GM12878 (cell line): ENCODE data around the gene XNDC1N. TPM values are rescaled to one million over a fixed set of nuclear protein-coding genes. Genes with fewer than 3 reads are reported as not detected.
"Not testable (repeated sequence)": the region's sequence is repeated elsewhere in the genome, so short reads cannot be mapped to it uniquely, and the experiment has no call there.

Source experiments
- ATAC-seq: fragments of 200-7000 bp; cut with Tn5 transposase; 3 replicates; pipeline ENCODE4 v1.9.1; 2020; ENCODE audit warnings: mild to moderate bottlenecking, moderate library complexity
- BruUV-seq: library from RNA; stranded (reverse); fragments of 400-500 nt; replicated peaks from 2 replicates; lab custom pipeline; 2021; lab: Mats Ljungman, UMichigan
- CTCF ChIA-PET: fragments of 300-600 bp; sonication (Branson Sonifier 250); formaldehyde crosslinking; extraction: SDS; loops from one replicate; lab custom pipeline; 2021; ENCODE audit warnings: inconsistent platforms; lab: Yijun Ruan, JAX
- POLR2A ChIA-PET: fragments of 350-600 bp; formaldehyde crosslinking; extraction: SDS; loops from one replicate; lab custom pipeline; 2021; ENCODE audit warnings: inconsistent platforms; lab: Charles Lee
- RAD21 ChIA-PET: fragments of 300-600 bp; sonication (Branson Sonifier 250); formaldehyde crosslinking; loops from one replicate; lab custom pipeline; 2023; ENCODE audit warnings: antibody characterized with exemption; ENCODE audit not compliant: unreplicated experiment; lab: Charles Lee
- SMC1A ChIA-PET: fragments of 300-600 bp; sonication (Branson Sonifier 250); formaldehyde crosslinking; loops from one replicate; lab custom pipeline; 2023; ENCODE audit not compliant: unreplicated experiment, uncharacterized antibody; lab: Charles Lee
- DNase-seq: peaks from one replicate; pipeline ENCODE4 v3.0.0-alpha.2; 2011; ENCODE audit warnings: low read depth, low spot score
- FAIRE-seq: peaks from 3 replicates; lab custom pipeline; 2011; peaks lifted over from hg19 to GRCh38; lab: Jason Lieb, UNC
- H2AFZ ChIP-seq: 2 replicates; pipeline ENCODE4 v1.6.0; 2011; ENCODE audit warnings: low read depth, low read length, control low read depth; ENCODE audit not compliant: control insufficient read depth
- H3K27ac ChIP-seq: 2 replicates; pipeline ENCODE4 v1.5.1; 2011; ENCODE audit warnings: control low read depth; ENCODE audit not compliant: control insufficient read depth, insufficient read depth
- H3K27me3 ChIP-seq, 2 experiments: replicated peaks in 1 of 2; 2 replicates each; pipeline versions ENCODE4 v1.6.0 to v1.6.1; 2011; ENCODE audit warnings: low read length in 1 of 2; ENCODE audit not compliant: control insufficient read depth in 2 of 2, insufficient read depth in 2 of 2
- H3K36me3 ChIP-seq, 2 experiments: 2 replicates each; pipeline ENCODE4 v1.5.1; 2011; ENCODE audit warnings: low read length in 1 of 2; ENCODE audit not compliant: control insufficient read depth in 2 of 2, insufficient read depth in 2 of 2
- H3K4me1 ChIP-seq: 2 replicates; pipeline ENCODE4 v1.6.1; 2011; ENCODE audit warnings: mild to moderate bottlenecking, low read length, moderate library complexity, mixed read lengths; ENCODE audit not compliant: control insufficient read depth, insufficient read depth
- H3K4me2 ChIP-seq: 2 replicates; pipeline ENCODE4 v1.6.0; 2011; ENCODE audit warnings: control low read depth; ENCODE audit not compliant: control insufficient read depth, insufficient read depth
- H3K4me3 ChIP-seq: fragments of 200-600 bp; sonication (generic); 2 replicates; pipeline ENCODE4 v1.5.1; 2016
- H3K79me2 ChIP-seq: 2 replicates; pipeline ENCODE4 v1.6.0; 2011; ENCODE audit warnings: low read length; ENCODE audit not compliant: control insufficient read depth, insufficient read depth
- H3K9ac ChIP-seq: 2 replicates; pipeline ENCODE4 v1.8.0; 2011; ENCODE audit warnings: low read length, control low read depth, mixed read lengths; ENCODE audit not compliant: control insufficient read depth, insufficient read depth
- H3K9me3 ChIP-seq: replicated peaks from 3 replicates; pipeline ENCODE4 v1.5.1; 2011; ENCODE audit warnings: mild to moderate bottlenecking, low read length; ENCODE audit not compliant: control insufficient read depth, insufficient read depth
- H4K20me1 ChIP-seq: 2 replicates; pipeline ENCODE4 v1.6.0; 2011; ENCODE audit not compliant: control insufficient read depth, insufficient read depth
- RAD21 ChIP-seq: IDR thresholded peaks from 2 replicates; pipeline ENCODE4 v1.6.1; 2011; ENCODE audit warnings: mild to moderate bottlenecking, low read depth, low read length, moderate library complexity; ENCODE audit not compliant: insufficient read depth
- RELA ChIP-seq: fragments of 450-650 bp; IDR thresholded peaks from 2 replicates; pipeline ENCODE4 v1.8.0; 2014; ENCODE audit warnings: borderline replicate concordance; ENCODE audit not compliant: partially characterized antibody
- SMC3 ChIP-seq: IDR thresholded peaks from 2 replicates; pipeline ENCODE4 v1.6.1; 2011; ENCODE audit warnings: low read length, improper control_type of control experiment, borderline replicate concordance
- YY1 ChIP-seq: IDR thresholded peaks from 2 replicates; pipeline ENCODE4 v1.6.1; 2011; ENCODE audit warnings: low read depth, mild to moderate bottlenecking, low read length
- WGBS: methylation state at CpG from one replicate; pipeline ENCODE4 v1.1.6; 2016; ENCODE audit warnings: low lambda C conversion rate; ENCODE audit not compliant: insufficient replicate concordance, insufficient coverage; ENCODE audit errors: missing lambda C conversion rate; 5-methylcytosine and 5-hydroxymethylcytosine counted together
- in situ Hi-C: fragments of 300-500 bp; cut with MboI; formaldehyde crosslinking; loops from 9 replicates; pipeline ENCODE4 v1.14.3; 2018; ENCODE audit warnings: mixed read lengths
- intact Hi-C: fragments of 100-400 bp; cut with micrococcal nuclease; formaldehyde crosslinking; loops from one replicate; pipeline ENCODE4 v1.14.2; 2022; ENCODE audit not compliant: unreplicated experiment
- polyA plus RNA-seq, 11 experiments: library from polyadenylated mRNA; depleted of rRNA in 4 of 11; unstranded in 6 of 11; stranded (reverse) in 5 of 11; fragments of >200 nt; fragmentation: Nextera tagmentation in 4 of 11; fragmentation: Illumina TruSeq in 1 of 11; extraction: Ambion mirVana in 4 of 11; extraction: Trizol in 1 of 11; gene quantifications; 1 replicate in 1 of 11; 2 replicates in 10 of 11; pipeline versions ENCODE4 v1.2.1 to v1.2.3, GENCODE V29; 2011 to 2016; ENCODE audit warnings: inconsistent platforms in 2 of 11, missing spikeins in 2 of 11, low read depth in 1 of 11
- total RNA-seq, 4 experiments: library from RNA; depleted of rRNA in 3 of 4; stranded (reverse); fragments of >200 nt in 3 of 4; fragmentation: Illumina TruSeq in 1 of 4; extraction: Trizol in 1 of 4; gene quantifications; 2 replicates each; pipeline versions ENCODE4 v1.2.1 to v1.2.3, GENCODE V29; 2013 to 2021
- TF ChIP-seq, protein P1 (sequence below), 3 experiments: IDR thresholded peaks in 2 of 3; conservative IDR thresholded peaks in 1 of 3; 2 replicates each; pipeline ENCODE4 v1.5.1; 2011; ENCODE audit warnings: low read depth in 3 of 3, low read length in 3 of 3, mild to moderate bottlenecking in 3 of 3, control low read depth in 2 of 3, moderate library complexity in 2 of 3, inconsistent platforms in 1 of 3, mixed read lengths in 1 of 3; ENCODE audit not compliant: control insufficient read depth in 2 of 3, insufficient read depth in 1 of 3; ENCODE audit errors: extremely low read depth in 1 of 3

Gene XNDC1N
- total and polyA plus RNA-seq, 10 of the 15 experiments (the other 5 are each of a cell fraction or from before 2014, with no cell fraction given): 5.7 to 13.7 (median 9.8) TPM

DNA sequence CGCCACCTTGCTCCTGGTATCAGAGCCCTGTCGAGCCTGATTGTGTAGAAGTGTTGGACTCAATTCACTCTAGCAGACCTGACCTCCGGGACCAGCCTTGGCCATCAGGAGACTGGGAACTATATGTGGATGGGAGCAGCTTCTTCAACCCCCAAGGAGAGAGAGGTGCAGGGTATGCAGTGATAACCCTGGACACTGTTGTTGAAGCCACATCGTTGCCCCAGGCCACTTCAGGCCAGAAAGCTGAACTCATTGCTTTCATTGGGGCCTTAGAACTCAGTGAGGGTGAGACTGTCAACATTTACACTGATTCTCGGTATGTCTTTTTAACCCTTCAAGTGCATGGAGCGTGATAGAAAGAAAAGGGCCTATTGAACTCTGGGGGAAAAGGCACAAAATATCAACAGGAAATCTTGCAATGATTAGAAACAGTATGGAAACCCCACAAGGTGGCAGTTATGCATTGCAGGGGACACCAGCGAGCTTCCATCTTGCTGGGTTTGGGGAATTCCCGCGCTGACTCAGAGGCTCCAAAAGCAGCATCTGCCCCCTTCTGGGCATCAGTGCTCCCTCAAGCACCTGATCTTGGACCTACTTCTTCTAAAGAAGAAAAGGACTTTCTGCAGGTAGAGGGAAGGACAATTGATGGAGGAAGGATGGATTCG lies 16.9 kb downstream of the XNDC1N start:
- H3K27me3 ChIP-seq, H3K4me2 ChIP-seq, H3K4me3 ChIP-seq, intact Hi-C loops, SMC1A ChIA-PET, H3K27ac ChIP-seq, ATAC-seq, POLR2A ChIA-PET, H3K79me2 ChIP-seq, H4K20me1 ChIP-seq, DNase-seq, H3K4me1 ChIP-seq, H3K9me3 ChIP-seq, H2AFZ ChIP-seq, BruUV-seq, H3K9ac ChIP-seq, in situ Hi-C loops, FAIRE-seq: not testable (repeated sequence)
- CTCF ChIA-PET: interaction anchor here (0.9 to 1.8 kb wide), 6 partner anchors 16 to 111 kb away, joined by 3 to 7 read pairs (median 4); no protein-coding TSS in a partner anchor
- peaks cover 0 to 10% of the 10 kb centered on the region in 2 experiments; a peak in 1 of 4 replicates for H3K36me3 ChIP-seq
- WGBS: 58% methylated on average over 10 of the region's 10 CpGs
- TF ChIP-seq YY1 (peak; percentile 73; the same call in 1 of the 2 replicates), RELA (peak; percentile 56), RAD21 (peak; percentile 39), SMC3 (peak; percentile 14; the same call in 1 of the 2 replicates)
- TF ChIP-seq, protein P1, sequence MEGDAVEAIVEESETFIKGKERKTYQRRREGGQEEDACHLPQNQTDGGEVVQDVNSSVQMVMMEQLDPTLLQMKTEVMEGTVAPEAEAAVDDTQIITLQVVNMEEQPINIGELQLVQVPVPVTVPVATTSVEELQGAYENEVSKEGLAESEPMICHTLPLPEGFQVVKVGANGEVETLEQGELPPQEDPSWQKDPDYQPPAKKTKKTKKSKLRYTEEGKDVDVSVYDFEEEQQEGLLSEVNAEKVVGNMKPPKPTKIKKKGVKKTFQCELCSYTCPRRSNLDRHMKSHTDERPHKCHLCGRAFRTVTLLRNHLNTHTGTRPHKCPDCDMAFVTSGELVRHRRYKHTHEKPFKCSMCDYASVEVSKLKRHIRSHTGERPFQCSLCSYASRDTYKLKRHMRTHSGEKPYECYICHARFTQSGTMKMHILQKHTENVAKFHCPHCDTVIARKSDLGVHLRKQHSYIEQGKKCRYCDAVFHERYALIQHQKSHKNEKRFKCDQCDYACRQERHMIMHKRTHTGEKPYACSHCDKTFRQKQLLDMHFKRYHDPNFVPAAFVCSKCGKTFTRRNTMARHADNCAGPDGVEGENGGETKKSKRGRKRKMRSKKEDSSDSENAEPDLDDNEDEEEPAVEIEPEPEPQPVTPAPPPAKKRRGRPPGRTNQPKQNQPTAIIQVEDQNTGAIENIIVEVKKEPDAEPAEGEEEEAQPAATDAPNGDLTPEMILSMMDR (IDR thresholded peaks at IDR 0.05 in 2 of 3, conservative IDR thresholded peaks at IDR 0.05 in 1 of 3; ENCODE audit: control insufficient read depth in 2 of 3, extremely low read depth in 1 of 3, insufficient read depth in 1 of 3, low read depth in 3 of 3, low read length in 3 of 3): peak; percentile 12 to 36 (median 20); a peak in 4 of 6 replicates
- RAD21 ChIA-PET: interaction anchor here (0.7 to 0.8 kb wide), 2 partner anchors 16 to 66 kb away, joined by 3 read pairs; partner anchors contain the start of gene XNDC1N

- DNase-seq, SMC1A ChIA-PET, H3K36me3 ChIP-seq, H3K4me1 ChIP-seq, H3K4me3 ChIP-seq, H3K27me3 ChIP-seq, H3K79me2 ChIP-seq, FAIRE-seq, POLR2A ChIA-PET, BruUV-seq, H3K9ac ChIP-seq, H3K27ac ChIP-seq, H4K20me1 ChIP-seq, H3K4me2 ChIP-seq, H2AFZ ChIP-seq, intact Hi-C loops, ATAC-seq, in situ Hi-C loops, H3K9me3 ChIP-seq, RAD21 ChIA-PET: not testable (repeated sequence)
- 100% methylated on average over 5 of the region's 5 CpGs for WGBS
- CTCF ChIA-PET: interaction anchor here (1.3 to 1.8 kb wide), 3 partner anchors 22 to 110 kb away, joined by 4 to 7 read pairs (median 4); no protein-coding TSS in a partner anchor
Observed at GRCh38 chr11:71910775-71911174, 17.6 kb downstream of the XNDC1N start.
